ENCODE results near the gene DYNC1I2. TPM values are rescaled to one million over a fixed set of nuclear protein-coding genes. Genes with fewer than 3 reads are reported as not detected.

Gene DYNC1I2
- total RNA-seq, 1 donor from 2014 or later: 121 TPM

DNA sequence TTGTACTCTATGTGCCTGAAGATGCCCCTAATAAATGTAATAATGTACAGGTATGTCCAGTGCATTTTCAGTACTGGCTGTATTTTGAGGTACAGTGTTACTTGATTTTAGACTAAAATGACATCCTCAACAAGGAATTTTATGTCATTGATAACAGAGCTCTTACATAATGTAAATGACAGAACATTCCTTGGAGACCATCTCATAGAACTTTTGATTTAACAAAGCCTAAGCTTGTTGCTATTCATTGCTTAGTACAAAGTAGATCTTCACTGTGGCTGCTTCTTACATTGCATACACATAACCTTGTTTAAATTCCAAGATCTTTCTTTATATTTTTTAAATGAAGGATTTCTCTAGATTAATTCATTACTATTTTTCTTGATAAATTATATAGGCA is 24.1 kb downstream of the DYNC1I2 start:
- no peak overlapping the region for H3K4me3 Mint-ChIP-seq (ENCODE audit: unreplicated experiment)
- peak; percentile 30 for DNase-seq (ENCODE audit: low read depth)
- H3K4me2 ChIP-seq (ENCODE audit: low read length): no peak overlapping the region
- TF ChIP-seq, protein P1, sequence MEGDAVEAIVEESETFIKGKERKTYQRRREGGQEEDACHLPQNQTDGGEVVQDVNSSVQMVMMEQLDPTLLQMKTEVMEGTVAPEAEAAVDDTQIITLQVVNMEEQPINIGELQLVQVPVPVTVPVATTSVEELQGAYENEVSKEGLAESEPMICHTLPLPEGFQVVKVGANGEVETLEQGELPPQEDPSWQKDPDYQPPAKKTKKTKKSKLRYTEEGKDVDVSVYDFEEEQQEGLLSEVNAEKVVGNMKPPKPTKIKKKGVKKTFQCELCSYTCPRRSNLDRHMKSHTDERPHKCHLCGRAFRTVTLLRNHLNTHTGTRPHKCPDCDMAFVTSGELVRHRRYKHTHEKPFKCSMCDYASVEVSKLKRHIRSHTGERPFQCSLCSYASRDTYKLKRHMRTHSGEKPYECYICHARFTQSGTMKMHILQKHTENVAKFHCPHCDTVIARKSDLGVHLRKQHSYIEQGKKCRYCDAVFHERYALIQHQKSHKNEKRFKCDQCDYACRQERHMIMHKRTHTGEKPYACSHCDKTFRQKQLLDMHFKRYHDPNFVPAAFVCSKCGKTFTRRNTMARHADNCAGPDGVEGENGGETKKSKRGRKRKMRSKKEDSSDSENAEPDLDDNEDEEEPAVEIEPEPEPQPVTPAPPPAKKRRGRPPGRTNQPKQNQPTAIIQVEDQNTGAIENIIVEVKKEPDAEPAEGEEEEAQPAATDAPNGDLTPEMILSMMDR (IDR thresholded peaks at IDR 0.05; ENCODE audit: insufficient read depth, low read depth, low read length): no peak
- TF ChIP-seq EZH2 (IDR thresholded peaks at IDR 0.05; ENCODE audit: insufficient read depth, low read length): no peak
- H3K27me3 ChIP-seq (ENCODE audit: insufficient read depth, low read length): no peaks in the 10 kb centered on the region
- H3K9ac ChIP-seq (ENCODE audit: low read length): no peak overlapping the region
- H3K36me3 ChIP-seq (ENCODE audit: insufficient read depth, low read length): peaks cover 12% of the 10 kb centered on the region
- H3K27ac Mint-ChIP-seq (ENCODE audit: unreplicated experiment): peak overlapping the region; percentile 66
- peaks cover 8% of the 10 kb centered on the region for H3K4me1 Mint-ChIP-seq (ENCODE audit: low read depth, unreplicated experiment)
- no peak for FAIRE-seq
- no peaks in the 10 kb centered on the region for H3K27me3 Mint-ChIP-seq (ENCODE audit: low read depth, unreplicated experiment)
- peaks cover 14% of the 10 kb centered on the region for H4K20me1 ChIP-seq (ENCODE audit: insufficient read depth, low read length)
- peaks cover 3% of the 10 kb centered on the region for H3K36me3 Mint-ChIP-seq (ENCODE audit: low read depth, unreplicated experiment)
- H3K79me2 ChIP-seq (ENCODE audit: insufficient read depth, low read length): peaks cover 54% of the 10 kb centered on the region
- H3K9me3 ChIP-seq (ENCODE audit: insufficient read depth, low read depth, low read length): no peaks in the 10 kb centered on the region
- peaks cover 10% of the 10 kb centered on the region for H3K4me1 ChIP-seq (ENCODE audit: insufficient read depth, low read length)
- H2AFZ ChIP-seq (ENCODE audit: low read depth, low read length): no peak overlapping the region
- H3K27ac ChIP-seq (ENCODE audit: low read depth, low read length): peak overlapping the region; percentile 75
- H3K4me3 ChIP-seq (ENCODE audit: insufficient read depth, low read depth, low read length): no peak overlapping the region
- no peaks in the 10 kb centered on the region for H3K9me3 Mint-ChIP-seq (ENCODE audit: unreplicated experiment)

DNA sequence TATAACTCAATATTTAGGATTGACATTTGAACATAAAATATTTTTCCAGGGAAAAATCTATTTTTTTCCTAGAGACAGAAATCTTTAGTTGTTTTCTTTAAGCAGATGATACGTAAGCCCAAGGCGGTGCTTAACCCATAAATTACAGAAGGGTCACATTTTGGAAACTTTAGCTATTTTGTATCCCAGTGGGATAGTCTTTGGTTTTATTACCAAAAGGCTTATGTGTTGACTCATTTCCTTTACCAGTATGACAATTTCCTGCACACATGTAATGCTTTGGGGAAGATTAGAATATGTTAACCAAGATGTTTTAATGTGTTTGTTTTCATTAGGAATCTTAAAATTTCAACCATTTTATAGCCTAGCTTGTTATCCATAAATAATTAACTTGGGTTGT is 24.8 kb downstream of the DYNC1I2 start:
- no peaks in the 10 kb centered on the region for H3K27me3 ChIP-seq (ENCODE audit: insufficient read depth, low read length)
- peak overlapping the region; percentile 15 for H3K4me3 ChIP-seq (ENCODE audit: insufficient read depth, low read depth, low read length)
- H3K27ac ChIP-seq (ENCODE audit: low read depth, low read length): peak overlapping the region; percentile 75
- peaks cover 7% of the 10 kb centered on the region for H4K20me1 ChIP-seq (ENCODE audit: insufficient read depth, low read length)
- Mint-ChIP-seq H3K27ac (ENCODE audit: unreplicated experiment) (no peak overlapping the region), H3K9me3 (ENCODE audit: unreplicated experiment) (no peaks in the 10 kb centered on the region), H3K4me3 (ENCODE audit: unreplicated experiment) (no peak overlapping the region), H3K4me1 (ENCODE audit: low read depth, unreplicated experiment) (peaks cover 8% of the 10 kb centered on the region), H3K36me3 (ENCODE audit: low read depth, unreplicated experiment) (peaks cover 3% of the 10 kb centered on the region), H3K27me3 (ENCODE audit: low read depth, unreplicated experiment) (no peaks in the 10 kb centered on the region)
- H3K79me2 ChIP-seq (ENCODE audit: insufficient read depth, low read length): peaks cover 47% of the 10 kb centered on the region
- H3K9ac ChIP-seq (ENCODE audit: low read length): peak overlapping the region; percentile 21
- peak; percentile 94 for FAIRE-seq
- H3K4me2 ChIP-seq (ENCODE audit: low read length): peak overlapping the region; percentile 58
- no peak overlapping the region for H2AFZ ChIP-seq (ENCODE audit: low read depth, low read length)
- H3K36me3 ChIP-seq (ENCODE audit: insufficient read depth, low read length): peaks cover 12% of the 10 kb centered on the region
- H3K9me3 ChIP-seq (ENCODE audit: insufficient read depth, low read depth, low read length): no peaks in the 10 kb centered on the region
- no peak for TF ChIP-seq EZH2 (IDR thresholded peaks at IDR 0.05; ENCODE audit: insufficient read depth, low read length)
- TF ChIP-seq, protein P1 (IDR thresholded peaks at IDR 0.05; ENCODE audit: insufficient read depth, low read depth, low read length): no peak
- H3K4me1 ChIP-seq (ENCODE audit: insufficient read depth, low read length): peaks cover 10% of the 10 kb centered on the region
- DNase-seq (ENCODE audit: low read depth): peak; percentile 82

DNA sequence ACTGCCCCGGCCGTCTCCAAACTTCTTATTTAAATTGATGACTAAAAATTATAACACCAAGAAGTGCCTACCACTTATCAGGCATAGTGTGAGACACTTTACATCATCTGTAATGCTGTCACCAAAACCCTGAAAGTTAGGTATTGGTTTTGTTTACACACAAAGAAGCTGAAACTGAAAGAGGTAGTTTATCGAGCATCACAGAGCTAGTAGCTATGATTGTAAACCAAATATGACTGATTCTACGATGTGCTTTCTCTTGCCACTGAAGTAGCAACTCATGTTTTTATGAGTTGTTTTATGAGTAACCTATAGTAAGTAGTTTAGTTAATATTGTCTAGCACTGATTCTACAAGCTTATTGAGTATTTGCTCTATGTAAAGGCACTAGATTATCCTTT is 31.5 kb downstream of the DYNC1I2 start:
- no peak for FAIRE-seq

More for the DNA sequence above, 31.5 kb downstream of the DYNC1I2 start:
- Histone ChIP-seq H2AFZ (ENCODE audit: low read depth, low read length) (no peak overlapping the region), H3K4me3 (ENCODE audit: insufficient read depth, low read depth, low read length) (no peak overlapping the region), H3K9ac (ENCODE audit: low read length) (no peak overlapping the region), H3K9me3 (ENCODE audit: insufficient read depth, low read depth, low read length) (no peaks in the 10 kb centered on the region), H3K36me3 (ENCODE audit: insufficient read depth, low read length) (peaks cover 17% of the 10 kb centered on the region), H3K4me1 (ENCODE audit: insufficient read depth, low read length) (no peaks in the 10 kb centered on the region), H3K4me2 (ENCODE audit: low read length) (no peak overlapping the region), H4K20me1 (ENCODE audit: insufficient read depth, low read length) (peaks cover 2% of the 10 kb centered on the region), H3K27me3 (ENCODE audit: insufficient read depth, low read length) (no peaks in the 10 kb centered on the region), H3K27ac (ENCODE audit: low read depth, low read length) (no peak overlapping the region), H3K79me2 (ENCODE audit: insufficient read depth, low read length) (peaks cover 16% of the 10 kb centered on the region)
- H3K27me3 Mint-ChIP-seq (ENCODE audit: low read depth, unreplicated experiment): no peaks in the 10 kb centered on the region
- H3K9me3 Mint-ChIP-seq (ENCODE audit: unreplicated experiment): no peaks in the 10 kb centered on the region
- H3K4me3 Mint-ChIP-seq (ENCODE audit: unreplicated experiment): no peak overlapping the region
- H3K27ac Mint-ChIP-seq (ENCODE audit: unreplicated experiment): no peak overlapping the region
- H3K36me3 Mint-ChIP-seq (ENCODE audit: low read depth, unreplicated experiment): peaks cover 3% of the 10 kb centered on the region
- TF ChIP-seq, protein P1 (IDR thresholded peaks at IDR 0.05; ENCODE audit: insufficient read depth, low read depth, low read length): no peak
- TF ChIP-seq EZH2 (IDR thresholded peaks at IDR 0.05; ENCODE audit: insufficient read depth, low read length): no peak
- no peak for DNase-seq (ENCODE audit: low read depth)
- H3K4me1 Mint-ChIP-seq (ENCODE audit: low read depth, unreplicated experiment): peaks cover 3% of the 10 kb centered on the region
